ENCODE measurements around the gene NABP1. TPM values are rescaled to one million over a fixed set of nuclear protein-coding genes. Genes with fewer than 3 reads are reported as not detected.

Gene NABP1
- total and polyA plus RNA-seq, 10 of the 15 experiments (the other 5 are each of a cell fraction or from before 2014, with no cell fraction given): 22.9 to 65.7 (median 39.9) TPM

DNA sequence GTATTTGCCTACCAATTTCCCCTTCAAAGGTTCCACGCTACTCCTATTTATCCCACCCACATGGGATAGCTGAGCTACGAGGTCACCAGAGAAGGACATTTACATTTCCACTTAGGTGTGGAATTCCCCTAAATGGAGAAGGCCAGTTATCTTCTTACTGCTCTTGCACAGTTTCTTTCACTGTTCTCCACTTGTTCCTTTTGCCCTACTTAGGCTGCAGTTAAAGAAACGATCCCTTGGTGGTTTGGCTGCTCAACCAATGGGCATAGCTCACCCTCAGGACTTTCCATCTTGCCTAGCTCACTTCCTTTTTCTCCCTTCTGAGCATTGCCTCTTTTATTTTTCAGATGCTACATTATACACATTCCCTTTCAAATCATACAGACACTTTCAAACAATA lies 11.2 kb upstream of the NABP1 start (continued):
- TF ChIP-seq, protein P1, sequence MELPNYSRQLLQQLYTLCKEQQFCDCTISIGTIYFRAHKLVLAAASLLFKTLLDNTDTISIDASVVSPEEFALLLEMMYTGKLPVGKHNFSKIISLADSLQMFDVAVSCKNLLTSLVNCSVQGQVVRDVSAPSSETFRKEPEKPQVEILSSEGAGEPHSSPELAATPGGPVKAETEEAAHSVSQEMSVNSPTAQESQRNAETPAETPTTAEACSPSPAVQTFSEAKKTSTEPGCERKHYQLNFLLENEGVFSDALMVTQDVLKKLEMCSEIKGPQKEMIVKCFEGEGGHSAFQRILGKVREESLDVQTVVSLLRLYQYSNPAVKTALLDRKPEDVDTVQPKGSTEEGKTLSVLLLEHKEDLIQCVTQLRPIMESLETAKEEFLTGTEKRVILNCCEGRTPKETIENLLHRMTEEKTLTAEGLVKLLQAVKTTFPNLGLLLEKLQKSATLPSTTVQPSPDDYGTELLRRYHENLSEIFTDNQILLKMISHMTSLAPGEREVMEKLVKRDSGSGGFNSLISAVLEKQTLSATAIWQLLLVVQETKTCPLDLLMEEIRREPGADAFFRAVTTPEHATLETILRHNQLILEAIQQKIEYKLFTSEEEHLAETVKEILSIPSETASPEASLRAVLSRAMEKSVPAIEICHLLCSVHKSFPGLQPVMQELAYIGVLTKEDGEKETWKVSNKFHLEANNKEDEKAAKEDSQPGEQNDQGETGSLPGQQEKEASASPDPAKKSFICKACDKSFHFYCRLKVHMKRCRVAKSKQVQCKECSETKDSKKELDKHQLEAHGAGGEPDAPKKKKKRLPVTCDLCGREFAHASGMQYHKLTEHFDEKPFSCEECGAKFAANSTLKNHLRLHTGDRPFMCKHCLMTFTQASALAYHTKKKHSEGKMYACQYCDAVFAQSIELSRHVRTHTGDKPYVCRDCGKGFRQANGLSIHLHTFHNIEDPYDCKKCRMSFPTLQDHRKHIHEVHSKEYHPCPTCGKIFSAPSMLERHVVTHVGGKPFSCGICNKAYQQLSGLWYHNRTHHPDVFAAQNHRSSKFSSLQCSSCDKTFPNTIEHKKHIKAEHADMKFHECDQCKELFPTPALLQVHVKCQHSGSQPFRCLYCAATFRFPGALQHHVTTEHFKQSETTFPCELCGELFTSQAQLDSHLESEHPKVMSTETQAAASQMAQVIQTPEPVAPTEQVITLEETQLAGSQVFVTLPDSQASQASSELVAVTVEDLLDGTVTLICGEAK (IDR thresholded peaks at IDR 0.05; ENCODE audit: borderline replicate concordance): no peak
- TF ChIP-seq MXI1 (IDR thresholded peaks at IDR 0.05; ENCODE audit: low read depth, low read length): no peak
- TF ChIP-seq FOXK2 (IDR thresholded peaks at IDR 0.05): no peak
- no peak for TF ChIP-seq POLR2A (IDR thresholded peaks at IDR 0.05; ENCODE audit: low read depth, low read length)
- TF ChIP-seq, protein P2, sequence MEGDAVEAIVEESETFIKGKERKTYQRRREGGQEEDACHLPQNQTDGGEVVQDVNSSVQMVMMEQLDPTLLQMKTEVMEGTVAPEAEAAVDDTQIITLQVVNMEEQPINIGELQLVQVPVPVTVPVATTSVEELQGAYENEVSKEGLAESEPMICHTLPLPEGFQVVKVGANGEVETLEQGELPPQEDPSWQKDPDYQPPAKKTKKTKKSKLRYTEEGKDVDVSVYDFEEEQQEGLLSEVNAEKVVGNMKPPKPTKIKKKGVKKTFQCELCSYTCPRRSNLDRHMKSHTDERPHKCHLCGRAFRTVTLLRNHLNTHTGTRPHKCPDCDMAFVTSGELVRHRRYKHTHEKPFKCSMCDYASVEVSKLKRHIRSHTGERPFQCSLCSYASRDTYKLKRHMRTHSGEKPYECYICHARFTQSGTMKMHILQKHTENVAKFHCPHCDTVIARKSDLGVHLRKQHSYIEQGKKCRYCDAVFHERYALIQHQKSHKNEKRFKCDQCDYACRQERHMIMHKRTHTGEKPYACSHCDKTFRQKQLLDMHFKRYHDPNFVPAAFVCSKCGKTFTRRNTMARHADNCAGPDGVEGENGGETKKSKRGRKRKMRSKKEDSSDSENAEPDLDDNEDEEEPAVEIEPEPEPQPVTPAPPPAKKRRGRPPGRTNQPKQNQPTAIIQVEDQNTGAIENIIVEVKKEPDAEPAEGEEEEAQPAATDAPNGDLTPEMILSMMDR (IDR thresholded peaks at IDR 0.05 in 2 of 3, conservative IDR thresholded peaks at IDR 0.05 in 1 of 3; ENCODE audit: control insufficient read depth in 2 of 3, extremely low read depth in 1 of 3, insufficient read depth in 1 of 3, low read depth in 3 of 3, low read length in 3 of 3): no peak
- TF ChIP-seq PAX8 (IDR thresholded peaks at IDR 0.05): no peak
- TF ChIP-seq POLR2AphosphoS5 (IDR thresholded peaks at IDR 0.05; ENCODE audit: low read length): 0 out of 2 replicates have a peak, but pooled peaks have one; percentile 41
- TF ChIP-seq ZNF207 (IDR thresholded peaks at IDR 0.05; ENCODE audit: borderline replicate concordance): no peak
- no peak for TF ChIP-seq BCL3 (IDR thresholded peaks at IDR 0.05; ENCODE audit: borderline replicate concordance, insufficient read depth, low read depth, low read length, poor library complexity, severe bottlenecking)
- TF ChIP-seq NFIC (IDR thresholded peaks at IDR 0.05; ENCODE audit: low read depth, low read length): no peak
- TF ChIP-seq JUNB (IDR thresholded peaks at IDR 0.05): peak; percentile 30; the same call in 1 of the 2 replicates
- no peak for TF ChIP-seq BACH1 (IDR thresholded peaks at IDR 0.05; ENCODE audit: borderline replicate concordance)
- TF ChIP-seq RFX5 (IDR thresholded peaks at IDR 0.05; ENCODE audit: low read depth, low read length): no peak
- TF ChIP-seq MEF2A (IDR thresholded peaks at IDR 0.05; ENCODE audit: insufficient read depth, low read depth, low read length): no peak
- no peak for TF ChIP-seq CUX1 (IDR thresholded peaks at IDR 0.05; ENCODE audit: insufficient replicate concordance, low read depth, low read length)
- TF ChIP-seq FOS (IDR thresholded peaks at IDR 0.05; ENCODE audit: borderline replicate concordance, extremely low read depth, insufficient read length): no peak
- no peak for TF ChIP-seq USF2 (IDR thresholded peaks at IDR 0.05; ENCODE audit: borderline replicate concordance, low read depth, low read length)
